ENCODE measurements around the gene VPS35. TPM values are rescaled to one million over a fixed set of nuclear protein-coding genes. Genes with fewer than 3 reads are reported as not detected.
A peak's percentile ranks its signal among the peaks of the same experiment; 100 is the strongest.

The VPS35 gene
- total RNA-seq = 10 to 100 TPM; 68.0 to 77.4 TPM

DNA sequence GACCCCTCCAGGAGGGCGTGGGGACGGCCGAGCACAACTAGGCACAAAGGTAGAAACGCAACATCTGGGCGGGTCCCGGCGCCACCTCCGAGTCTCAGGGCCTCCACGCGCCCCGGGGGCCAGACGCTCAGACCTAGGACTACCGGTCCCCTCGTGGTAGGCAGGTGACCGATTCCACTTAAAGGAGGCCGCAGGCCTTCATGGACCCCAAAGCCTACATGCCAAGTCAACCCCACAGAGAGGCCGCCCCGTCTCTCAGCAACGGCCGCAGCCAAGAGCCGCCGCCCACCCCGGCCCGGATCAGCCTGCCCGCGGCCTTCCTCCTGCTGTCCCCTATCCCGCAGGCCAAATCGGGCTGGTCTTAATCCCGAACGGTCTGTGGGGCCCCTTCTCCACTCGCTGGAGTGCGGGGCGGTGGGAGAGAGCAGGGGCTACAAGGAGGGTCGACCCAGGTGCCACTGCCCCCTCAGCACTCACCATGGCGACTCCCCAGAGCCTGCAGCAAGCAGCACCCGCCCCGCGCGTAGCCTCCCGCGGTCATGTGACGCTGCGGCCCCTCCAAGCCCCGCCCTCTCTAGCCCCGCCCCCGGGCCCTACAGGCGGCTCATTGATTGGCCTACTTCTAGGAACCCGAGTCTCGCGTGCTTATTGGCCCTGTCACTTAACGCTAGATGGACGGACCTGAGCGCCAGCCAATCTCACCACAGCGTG lies at the start of gene VPS35:
TSS of gene VPS35 (minus strand) at position 525 of the 711 bp plus-strand sequence. CDS start at position 480, 45 bp downstream.
- peaks cover 54% of the 10 kb centered on the region for H3K4me1 Mint-ChIP-seq (ENCODE audit: low read depth)
- H3K9me3 Mint-ChIP-seq = no peaks in the 10 kb centered on the region
- peaks cover 6 to 18% of the 10 kb centered on the region in 2 donors for H3K36me3 Mint-ChIP-seq (ENCODE audit: insufficient read depth in 2 of 2)
- H3K27ac Mint-ChIP-seq = peak within 1 kb of the TSS; percentile 84
- no peaks in the 10 kb centered on the region for H3K27me3 Mint-ChIP-seq (ENCODE audit: low read depth)
- H3K4me3 Mint-ChIP-seq = no peak within 1 kb of the TSS
- ATAC-seq (replicated peaks in 1 of 2) (peak; percentile 86 to 88), DNase-seq (peak; percentile 100)

DNA sequence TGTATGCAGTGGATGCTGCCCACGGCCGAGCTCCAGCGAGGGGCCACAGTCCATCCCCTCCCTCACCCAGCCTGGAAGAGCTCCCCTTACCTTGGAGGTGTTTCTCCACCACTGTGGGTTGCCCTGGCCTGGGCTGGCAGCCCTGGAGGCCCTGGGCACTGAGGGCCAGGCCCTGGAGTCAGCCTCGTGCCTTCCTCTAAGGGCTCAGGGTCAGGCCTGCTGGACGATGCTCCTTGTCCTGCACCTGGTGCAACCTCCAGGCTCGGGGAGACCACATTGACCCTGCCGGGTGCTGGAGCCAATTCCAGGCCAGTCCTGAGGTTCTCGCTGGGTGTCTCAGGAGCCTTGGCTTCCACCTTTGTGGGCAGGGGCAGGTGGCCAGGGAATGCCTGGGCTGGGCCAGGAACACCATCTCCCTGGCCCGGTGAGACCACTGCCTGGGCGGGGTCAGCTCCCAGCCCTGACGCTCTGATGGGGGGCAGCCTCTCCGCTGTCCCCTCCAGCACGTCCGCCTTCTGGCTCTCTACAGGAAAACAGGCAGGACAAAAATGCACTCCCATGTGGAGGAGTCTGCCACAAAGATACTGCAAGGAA lies 48.7 kb upstream of the VPS35 start:
- H3K4me1 Mint-ChIP-seq (ENCODE audit: low read depth) = no peaks in the 10 kb centered on the region
- H3K4me3 Mint-ChIP-seq = no peak overlapping the region
- H3K27ac Mint-ChIP-seq = no peak overlapping the region
- DNase-seq (no peak), ATAC-seq (replicated peaks in 1 of 2) (no peak)
- H3K27me3 Mint-ChIP-seq (ENCODE audit: low read depth) = no peaks in the 10 kb centered on the region
- no peaks in the 10 kb centered on the region for H3K36me3 Mint-ChIP-seq (ENCODE audit: insufficient read depth in 2 of 2)
- H3K9me3 Mint-ChIP-seq = no peaks in the 10 kb centered on the region

DNA sequence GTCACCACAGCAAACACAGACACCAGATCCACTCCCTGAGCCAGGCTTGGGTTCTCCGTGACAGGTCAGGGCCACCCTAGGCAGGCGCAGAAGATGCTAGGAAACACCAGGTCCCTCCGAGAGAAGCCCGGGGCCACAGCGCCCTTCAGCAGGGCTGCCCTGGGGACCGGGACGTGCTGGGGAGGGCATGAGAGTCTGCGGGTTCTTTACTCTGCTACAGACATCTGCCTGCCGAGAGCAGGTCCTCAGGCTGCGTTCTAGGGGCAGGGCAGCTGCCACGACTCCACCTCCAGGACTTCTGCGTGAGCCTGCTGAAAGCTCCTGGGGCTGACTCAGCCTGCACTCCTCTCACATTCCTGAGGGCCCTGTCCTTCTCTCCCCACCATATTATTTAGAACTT lies 47.7 kb upstream of the VPS35 start:
- Mint-ChIP-seq H3K36me3 (ENCODE audit: insufficient read depth in 2 of 2) (no peaks in the 10 kb centered on the region), H3K4me3 (no peak overlapping the region), H3K27me3 (ENCODE audit: low read depth) (no peaks in the 10 kb centered on the region), H3K27ac (no peak overlapping the region), H3K9me3 (no peaks in the 10 kb centered on the region), H3K4me1 (ENCODE audit: low read depth) (no peaks in the 10 kb centered on the region)
- no peak for ATAC-seq (replicated peaks in 1 of 2)
- no peak for DNase-seq

DNA sequence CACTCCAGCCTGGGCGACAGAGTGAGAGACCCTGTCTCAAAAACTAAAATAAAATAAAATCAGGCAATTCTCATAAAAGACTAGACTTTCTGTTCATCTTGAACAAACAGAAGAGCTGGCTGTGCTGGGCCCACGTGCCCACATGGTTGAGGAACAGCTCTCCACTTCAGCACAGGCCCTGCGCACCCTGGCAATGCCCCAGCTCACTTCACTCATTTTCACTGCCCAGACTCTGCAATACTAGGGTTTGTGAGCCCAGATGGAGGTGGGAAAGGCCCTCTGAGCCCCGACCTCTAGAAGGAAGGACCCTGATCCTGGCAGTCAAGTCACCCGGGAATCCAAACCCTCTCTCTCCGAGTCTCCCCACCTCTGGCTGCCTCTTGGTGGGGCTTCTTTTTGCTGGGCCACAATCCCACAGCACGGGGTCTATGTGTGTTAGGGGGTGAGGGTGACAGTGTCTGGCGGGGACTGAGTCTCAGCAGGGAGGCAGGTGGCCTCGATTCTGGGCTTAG lies 44.4 kb upstream of the VPS35 start:
- no peak overlapping the region for H3K27ac Mint-ChIP-seq
- DNase-seq (no peak), ATAC-seq (replicated peaks in 1 of 2) (no peak)
- H3K4me1 Mint-ChIP-seq (ENCODE audit: low read depth) = no peaks in the 10 kb centered on the region
- no peaks in the 10 kb centered on the region for H3K27me3 Mint-ChIP-seq (ENCODE audit: low read depth)
- no peak overlapping the region for H3K4me3 Mint-ChIP-seq
- H3K9me3 Mint-ChIP-seq = no peaks in the 10 kb centered on the region
- H3K36me3 Mint-ChIP-seq (ENCODE audit: insufficient read depth in 2 of 2) = no peaks in the 10 kb centered on the region

DNA sequence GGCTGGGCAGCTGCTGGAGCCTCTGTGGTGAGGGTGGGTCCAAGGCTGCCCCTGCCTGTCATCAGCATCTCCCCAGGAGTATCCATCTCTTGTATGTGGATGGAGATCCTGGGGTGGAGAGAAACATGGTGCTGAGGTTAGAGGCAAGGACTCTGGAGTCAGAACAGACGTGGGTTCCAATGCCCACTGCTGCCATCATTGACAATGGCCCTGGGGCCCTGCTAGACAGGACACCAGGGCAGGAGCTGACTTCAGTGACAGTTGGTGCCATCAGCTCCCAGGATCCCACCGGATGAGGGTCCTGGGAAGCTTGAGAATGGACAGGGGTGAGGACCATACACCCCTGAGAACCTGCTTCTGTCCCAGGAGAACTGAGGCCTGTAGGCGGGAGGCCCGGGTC lies 43.6 kb upstream of the VPS35 start:
- ATAC-seq (replicated peaks in 1 of 2) (no peak), DNase-seq (no peak)
- Mint-ChIP-seq H3K9me3 (no peaks in the 10 kb centered on the region), H3K27ac (no peak overlapping the region), H3K36me3 (ENCODE audit: insufficient read depth in 2 of 2) (no peaks in the 10 kb centered on the region), H3K4me1 (ENCODE audit: low read depth) (no peaks in the 10 kb centered on the region), H3K4me3 (no peak overlapping the region), H3K27me3 (ENCODE audit: low read depth) (no peaks in the 10 kb centered on the region)

DNA sequence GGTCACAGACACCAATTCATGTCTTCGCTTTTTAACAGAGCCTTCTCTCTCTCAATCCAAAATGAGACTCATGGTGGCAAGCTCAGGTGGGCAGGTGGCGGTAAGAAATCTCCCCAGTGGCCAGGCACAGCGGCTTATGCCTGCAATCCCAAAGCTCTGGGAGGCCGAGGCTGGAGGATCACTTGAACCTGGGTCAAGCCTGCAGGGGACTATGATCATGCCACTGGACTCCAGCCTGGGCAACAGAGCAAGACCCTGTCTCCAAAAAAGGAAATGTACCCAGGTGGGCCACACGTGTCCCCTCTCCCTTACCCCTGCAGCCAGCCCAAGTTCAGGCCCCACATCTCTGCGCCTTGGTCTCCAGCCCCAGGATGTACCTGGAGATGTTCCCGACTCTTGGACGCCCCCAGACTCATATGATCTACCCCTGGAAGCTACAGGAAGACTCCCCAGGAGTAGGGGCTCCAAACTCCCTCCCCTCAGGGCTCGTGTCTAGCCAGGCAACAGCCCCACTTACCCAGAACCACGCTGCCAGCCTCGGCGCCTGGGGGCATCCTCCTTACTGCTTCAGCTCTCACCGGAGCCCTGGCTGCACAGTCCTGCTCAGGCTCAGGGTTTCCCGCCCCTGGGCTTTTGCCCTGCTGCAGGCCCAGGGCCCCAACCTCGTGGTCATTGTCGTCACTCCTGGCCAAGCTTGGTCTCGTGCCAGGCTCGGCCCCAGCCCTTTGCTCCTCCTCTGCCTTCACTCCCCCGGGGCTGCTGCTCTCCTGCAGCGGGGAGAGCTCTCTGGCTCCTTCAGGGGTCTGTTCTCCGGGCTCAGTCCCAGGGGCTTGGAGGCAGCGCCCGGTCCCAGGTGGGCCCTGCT lies 42.9 kb upstream of the VPS35 start:
- Mint-ChIP-seq H3K27me3 (ENCODE audit: low read depth) (no peaks in the 10 kb centered on the region), H3K36me3 (ENCODE audit: insufficient read depth in 2 of 2) (no peaks in the 10 kb centered on the region), H3K4me3 (no peak overlapping the region), H3K9me3 (no peaks in the 10 kb centered on the region), H3K27ac (no peak overlapping the region), H3K4me1 (ENCODE audit: low read depth) (no peaks in the 10 kb centered on the region)
- DNase-seq (no peak), ATAC-seq (replicated peaks in 1 of 2) (no peak)

DNA sequence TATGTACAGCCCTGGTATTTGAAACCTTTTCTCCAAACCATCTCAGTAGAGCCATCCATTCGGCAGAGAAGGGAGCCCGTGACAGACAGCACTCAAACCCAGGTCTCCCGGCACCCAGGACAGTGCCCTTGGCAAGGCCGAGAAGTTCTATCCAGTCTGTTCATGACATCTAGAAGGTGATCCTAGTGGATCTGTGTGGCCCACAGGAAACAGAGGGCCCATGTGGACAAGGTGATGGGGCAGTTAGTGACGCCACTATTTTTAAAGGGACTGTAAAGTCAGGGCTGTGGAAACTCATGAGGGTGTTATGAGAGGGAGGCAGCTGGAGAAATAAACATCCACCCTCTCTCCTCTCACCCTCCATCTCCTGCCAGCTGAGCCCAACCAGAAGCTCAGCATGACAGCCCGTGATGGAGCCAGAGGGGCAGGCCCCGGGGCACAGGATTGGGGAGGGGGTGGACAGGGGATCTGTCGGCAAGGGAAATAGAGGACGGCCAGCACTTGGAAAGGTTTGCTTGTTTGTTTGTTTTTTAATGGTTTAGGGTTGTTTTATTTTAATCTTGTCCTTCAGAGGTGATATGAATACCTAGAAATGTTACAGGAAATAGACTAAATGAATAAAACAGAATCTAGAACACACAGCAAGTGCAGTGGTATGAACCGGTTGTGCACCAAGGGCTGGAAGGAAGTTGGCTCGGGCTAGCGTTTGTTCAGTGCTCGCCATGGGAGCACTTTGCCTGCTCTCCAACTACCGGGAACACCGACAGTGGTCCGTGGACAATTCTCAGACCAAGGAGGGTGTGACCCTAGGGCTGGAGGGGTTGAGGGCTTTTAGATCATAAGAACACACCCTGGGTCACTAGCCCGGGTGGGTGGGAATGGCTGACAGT lies 42.1 kb upstream of the VPS35 start:
- no peaks in the 10 kb centered on the region for H3K4me1 Mint-ChIP-seq (ENCODE audit: low read depth)
- no peaks in the 10 kb centered on the region for H3K9me3 Mint-ChIP-seq
- ATAC-seq (replicated peaks in 1 of 2) (no peak), DNase-seq (no peak)
- H3K27me3 Mint-ChIP-seq (ENCODE audit: low read depth) = peaks cover 2% of the 10 kb centered on the region
- no peak overlapping the region for H3K27ac Mint-ChIP-seq
- H3K4me3 Mint-ChIP-seq = no peak overlapping the region
- no peaks in the 10 kb centered on the region for H3K36me3 Mint-ChIP-seq (ENCODE audit: insufficient read depth in 2 of 2)

DNA sequence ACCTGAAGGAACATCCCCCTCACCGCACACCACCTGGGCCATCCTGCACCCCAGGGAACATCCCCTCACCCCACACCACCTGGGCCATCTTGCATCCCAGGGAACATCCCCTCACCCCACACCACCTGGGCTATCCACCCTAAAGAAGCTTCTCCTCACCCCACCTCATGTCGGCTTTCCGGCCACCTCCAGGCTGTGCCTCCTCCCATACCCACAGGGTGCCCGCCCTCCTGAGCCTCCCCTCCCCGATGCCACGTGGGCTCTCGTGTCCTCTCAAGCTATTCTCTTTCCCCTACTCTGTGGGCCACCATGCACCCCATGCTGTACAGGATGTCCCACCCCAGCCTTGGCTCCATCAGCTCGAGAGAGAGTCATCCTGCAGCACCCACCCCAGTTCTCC lies 41.1 kb upstream of the VPS35 start:
- ATAC-seq (replicated peaks in 1 of 2) = no peak
- peaks cover 2 to 4% of the 10 kb centered on the region in 2 donors for H3K9me3 Mint-ChIP-seq
- peaks cover 6% of the 10 kb centered on the region for H3K27me3 Mint-ChIP-seq (ENCODE audit: low read depth)
- no peak overlapping the region for H3K27ac Mint-ChIP-seq
- H3K4me3 Mint-ChIP-seq = no peak overlapping the region
- no peak for DNase-seq
- H3K4me1 Mint-ChIP-seq (ENCODE audit: low read depth) = no peaks in the 10 kb centered on the region
- peaks cover 3 to 5% of the 10 kb centered on the region in 2 donors for H3K36me3 Mint-ChIP-seq (ENCODE audit: insufficient read depth in 2 of 2)

DNA sequence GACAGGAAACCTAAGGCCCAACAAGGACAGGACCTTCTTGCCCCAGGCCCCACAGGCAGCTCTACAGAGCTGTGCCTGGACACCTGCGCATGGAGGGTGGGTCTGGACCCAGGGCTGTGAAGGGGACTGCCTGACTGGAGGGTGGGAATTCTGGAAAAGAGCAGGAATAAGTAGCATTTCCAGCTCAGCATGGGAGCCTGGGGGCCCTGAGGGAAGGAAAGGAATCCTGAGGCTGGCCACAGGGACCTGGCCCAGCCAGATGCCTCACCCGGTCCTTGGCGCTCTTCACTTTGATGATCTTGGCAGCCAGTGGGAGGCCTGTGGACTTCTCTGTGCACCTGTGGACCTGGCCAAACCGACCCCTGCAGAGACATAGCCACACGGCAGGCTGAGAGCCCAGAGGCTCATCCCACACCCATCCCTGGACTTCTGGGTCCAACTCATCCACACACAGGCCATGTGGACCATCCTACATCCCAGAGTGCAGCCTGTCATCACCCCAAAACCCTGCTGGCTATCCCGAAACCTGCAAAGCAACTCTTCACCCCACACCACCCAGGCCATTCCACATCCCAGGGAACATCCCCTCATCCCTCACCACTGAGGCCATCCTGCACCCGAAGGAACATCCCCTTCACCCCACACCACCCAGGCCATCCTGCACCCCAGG lies 40.5 kb upstream of the VPS35 start:
- ATAC-seq (replicated peaks in 1 of 2) = no peak
- no peak for DNase-seq
- Mint-ChIP-seq H3K4me1 (ENCODE audit: low read depth) (no peaks in the 10 kb centered on the region), H3K36me3 (ENCODE audit: insufficient read depth in 2 of 2) (peaks cover 3 to 5% of the 10 kb centered on the region in 2 donors), H3K4me3 (no peak overlapping the region), H3K27ac (no peak overlapping the region), H3K27me3 (ENCODE audit: low read depth) (peaks cover 6% of the 10 kb centered on the region), H3K9me3 (peaks cover 2 to 4% of the 10 kb centered on the region in 2 donors)

DNA sequence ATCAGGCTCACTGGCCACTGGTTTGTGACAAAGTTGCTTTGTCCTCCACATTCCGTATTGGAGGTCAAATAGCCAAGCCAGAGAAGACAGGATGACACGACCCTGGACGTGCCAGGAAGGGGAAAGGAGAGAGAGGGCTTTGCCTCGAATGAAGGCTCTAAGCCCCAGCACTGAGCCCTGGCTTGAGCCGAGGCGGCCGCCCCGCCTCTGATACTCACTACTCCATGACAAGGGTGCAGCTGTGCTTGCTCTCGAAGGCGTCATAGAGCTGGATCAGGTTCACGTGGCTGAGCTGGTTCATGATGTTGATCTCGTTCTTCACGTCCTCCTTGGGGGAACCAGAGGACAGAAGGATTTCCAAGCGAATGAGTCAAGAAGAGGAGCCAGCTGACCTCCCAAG lies 39.8 kb upstream of the VPS35 start:
- Mint-ChIP-seq H3K9me3 (peaks cover 2 to 4% of the 10 kb centered on the region in 2 donors), H3K27ac (no peak overlapping the region), H3K4me1 (ENCODE audit: low read depth) (no peaks in the 10 kb centered on the region), H3K27me3 (ENCODE audit: low read depth) (peaks cover 6% of the 10 kb centered on the region), H3K36me3 (ENCODE audit: insufficient read depth in 2 of 2) (peaks cover 3 to 5% of the 10 kb centered on the region in 2 donors), H3K4me3 (no peak overlapping the region)
- DNase-seq = no peak
- no peak for ATAC-seq (replicated peaks in 1 of 2)

DNA sequence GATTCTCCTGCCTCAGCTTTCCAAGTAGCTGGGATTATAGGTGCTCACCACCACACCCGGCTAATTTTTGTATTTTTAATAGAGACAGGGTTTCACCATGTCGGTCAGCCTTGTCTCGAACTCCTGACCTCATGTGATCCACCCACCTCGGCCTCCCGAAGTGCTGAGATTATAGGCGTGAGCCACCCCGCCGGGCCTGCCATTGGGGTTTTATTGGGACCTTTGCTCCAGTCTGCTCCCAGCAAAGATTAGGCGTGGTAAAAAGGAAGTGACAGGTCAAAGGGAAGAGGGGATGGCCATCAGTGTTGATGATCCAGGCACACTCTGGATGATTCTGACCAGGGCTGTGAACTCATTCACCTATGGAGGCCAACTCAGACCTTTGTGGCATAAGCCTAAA lies 38.7 kb upstream of the VPS35 start:
- Mint-ChIP-seq H3K27ac (no peak overlapping the region), H3K27me3 (ENCODE audit: low read depth) (peaks cover 6% of the 10 kb centered on the region), H3K4me3 (no peak overlapping the region), H3K36me3 (ENCODE audit: insufficient read depth in 2 of 2) (peaks cover 3 to 5% of the 10 kb centered on the region in 2 donors), H3K9me3 (peaks cover 2 to 4% of the 10 kb centered on the region in 2 donors), H3K4me1 (ENCODE audit: low read depth) (no peaks in the 10 kb centered on the region)
- ATAC-seq (replicated peaks in 1 of 2) = no peak
- no peak for DNase-seq

DNA sequence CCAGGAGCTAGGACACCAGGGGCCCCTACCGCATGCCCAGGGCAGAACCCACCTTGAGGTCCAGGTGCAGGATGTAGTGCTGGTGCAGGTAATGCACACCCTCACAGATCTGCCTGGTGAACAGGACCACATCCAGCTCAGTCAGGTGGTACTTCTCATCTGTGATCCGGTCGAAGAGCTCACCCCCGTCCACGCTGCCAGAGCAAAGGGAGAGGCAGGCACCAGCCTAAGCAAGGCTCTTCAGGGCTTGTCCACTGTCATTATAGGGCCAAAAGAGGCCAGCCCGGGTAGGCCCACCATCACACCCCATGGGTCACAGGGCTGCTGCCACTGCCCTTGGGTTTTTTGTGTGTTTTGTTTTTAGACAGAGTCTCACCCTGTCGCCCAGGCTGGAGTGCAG lies 38.2 kb upstream of the VPS35 start:
- ATAC-seq (replicated peaks in 1 of 2) (no peak), DNase-seq (no peak)
- peaks cover 6% of the 10 kb centered on the region for H3K27me3 Mint-ChIP-seq (ENCODE audit: low read depth)
- no peaks in the 10 kb centered on the region for H3K4me1 Mint-ChIP-seq (ENCODE audit: low read depth)
- H3K27ac Mint-ChIP-seq = no peak overlapping the region
- H3K4me3 Mint-ChIP-seq = no peak overlapping the region
- H3K36me3 Mint-ChIP-seq (ENCODE audit: insufficient read depth in 2 of 2) = peaks cover 3 to 5% of the 10 kb centered on the region in 2 donors
- peaks cover 2 to 4% of the 10 kb centered on the region in 2 donors for H3K9me3 Mint-ChIP-seq

Data from activated T-cell treated with anti-CD3 and anti-CD28 coated beads, Interleukin-2, amount 50 U/mL, for 72 hours (primary cell).